ENCODE results near the gene FRMPD1. TPM values are rescaled to one million over a fixed set of nuclear protein-coding genes. Genes with fewer than 3 reads are reported as not detected.

Gene FRMPD1
- total RNA-seq, 1 experiment from 2014 or later = not detected

DNA sequence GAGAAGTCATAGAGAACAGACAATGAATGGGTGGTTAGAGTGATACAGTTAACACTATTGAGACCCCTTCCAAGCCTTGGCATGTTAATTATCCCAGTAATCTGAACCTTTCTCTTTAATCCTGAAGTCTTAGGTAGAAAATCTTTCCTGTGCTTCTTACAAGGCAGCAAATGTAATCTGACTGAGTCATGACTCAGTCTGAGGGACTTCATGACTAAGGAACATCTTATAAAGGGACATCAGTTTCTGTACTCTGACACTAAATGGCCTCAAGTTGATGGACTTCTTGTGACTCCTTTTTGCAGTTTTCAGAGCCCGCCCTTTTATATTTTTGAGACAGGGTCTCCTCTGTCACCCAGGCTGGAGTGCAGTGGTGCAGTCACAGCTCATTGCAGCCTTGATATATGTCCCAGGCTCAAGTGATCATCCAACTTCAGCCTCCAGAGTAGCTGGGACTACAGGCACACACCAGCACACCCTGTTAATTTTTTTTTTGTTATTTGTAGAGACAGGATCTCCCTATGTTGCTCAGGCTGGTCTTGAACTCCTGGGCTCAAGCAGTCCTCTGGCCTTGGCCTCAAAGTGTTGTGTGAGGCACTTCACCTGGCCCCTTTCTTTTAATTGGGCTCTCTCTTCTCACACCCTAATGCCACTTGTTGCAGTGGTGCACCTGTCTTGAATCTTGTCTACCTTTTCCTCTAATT is 124.6 kb downstream of the FRMPD1 start:
- CTCF ChIA-PET = no interaction called here
- no TSS peak for BruUV-seq (replicated peaks)
- no peaks in the 10 kb centered on the region for H3K27me3 Mint-ChIP-seq (ENCODE audit: unreplicated experiment)
- intact Hi-C loops (cut with micrococcal nuclease; ENCODE audit: unreplicated experiment) = no loop called here
- H3K4me1 Mint-ChIP-seq (ENCODE audit: low read depth, unreplicated experiment) = no peaks in the 10 kb centered on the region
- no peaks in the 10 kb centered on the region for H3K9me3 Mint-ChIP-seq (ENCODE audit: low read depth, unreplicated experiment)
- TF ChIP-seq, protein P1, sequence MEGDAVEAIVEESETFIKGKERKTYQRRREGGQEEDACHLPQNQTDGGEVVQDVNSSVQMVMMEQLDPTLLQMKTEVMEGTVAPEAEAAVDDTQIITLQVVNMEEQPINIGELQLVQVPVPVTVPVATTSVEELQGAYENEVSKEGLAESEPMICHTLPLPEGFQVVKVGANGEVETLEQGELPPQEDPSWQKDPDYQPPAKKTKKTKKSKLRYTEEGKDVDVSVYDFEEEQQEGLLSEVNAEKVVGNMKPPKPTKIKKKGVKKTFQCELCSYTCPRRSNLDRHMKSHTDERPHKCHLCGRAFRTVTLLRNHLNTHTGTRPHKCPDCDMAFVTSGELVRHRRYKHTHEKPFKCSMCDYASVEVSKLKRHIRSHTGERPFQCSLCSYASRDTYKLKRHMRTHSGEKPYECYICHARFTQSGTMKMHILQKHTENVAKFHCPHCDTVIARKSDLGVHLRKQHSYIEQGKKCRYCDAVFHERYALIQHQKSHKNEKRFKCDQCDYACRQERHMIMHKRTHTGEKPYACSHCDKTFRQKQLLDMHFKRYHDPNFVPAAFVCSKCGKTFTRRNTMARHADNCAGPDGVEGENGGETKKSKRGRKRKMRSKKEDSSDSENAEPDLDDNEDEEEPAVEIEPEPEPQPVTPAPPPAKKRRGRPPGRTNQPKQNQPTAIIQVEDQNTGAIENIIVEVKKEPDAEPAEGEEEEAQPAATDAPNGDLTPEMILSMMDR (IDR thresholded peaks at IDR 0.05; ENCODE audit: unreplicated experiment) = no peak
- DNase-seq = no peak
- H3K36me3 Mint-ChIP-seq (ENCODE audit: insufficient read depth, unreplicated experiment) = peaks cover 5% of the 10 kb centered on the region
- H3K4me3 Mint-ChIP-seq (ENCODE audit: low read depth, unreplicated experiment) = no peak overlapping the region
- no peak overlapping the region for H3K27ac Mint-ChIP-seq (ENCODE audit: unreplicated experiment)

DNA sequence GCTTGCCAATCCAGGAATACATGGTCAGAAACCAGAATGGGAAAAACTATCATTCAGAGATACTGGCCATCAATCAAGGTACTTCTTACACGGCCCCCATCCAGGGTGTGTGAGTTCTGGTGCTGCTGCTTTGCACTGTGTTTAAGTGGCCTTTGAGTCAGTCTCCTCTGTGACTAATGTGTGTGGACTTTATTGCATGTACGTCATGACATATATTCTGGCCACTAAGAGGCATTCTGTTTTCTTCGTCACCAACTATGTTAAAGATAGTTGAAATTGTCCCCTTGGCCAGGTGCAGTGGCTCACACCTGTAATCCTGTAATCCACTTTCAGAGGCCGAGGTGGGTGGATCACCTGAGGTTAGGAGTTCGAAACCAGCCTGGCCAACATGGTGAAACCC is 125.6 kb downstream of the FRMPD1 start:
- Mint-ChIP-seq H3K4me1 (ENCODE audit: low read depth, unreplicated experiment) (no peaks in the 10 kb centered on the region), H3K27me3 (ENCODE audit: unreplicated experiment) (no peaks in the 10 kb centered on the region), H3K36me3 (ENCODE audit: insufficient read depth, unreplicated experiment) (peaks cover 5% of the 10 kb centered on the region), H3K27ac (ENCODE audit: unreplicated experiment) (no peak overlapping the region), H3K4me3 (ENCODE audit: low read depth, unreplicated experiment) (no peak overlapping the region), H3K9me3 (ENCODE audit: low read depth, unreplicated experiment) (no peaks in the 10 kb centered on the region)
- DNase-seq = no peak
- intact Hi-C loops (cut with micrococcal nuclease; ENCODE audit: unreplicated experiment) = no loop called here
- BruUV-seq (replicated peaks) = no TSS peak
- CTCF ChIA-PET = no interaction called here
- TF ChIP-seq, protein P1 (IDR thresholded peaks at IDR 0.05; ENCODE audit: unreplicated experiment) = no peak

DNA sequence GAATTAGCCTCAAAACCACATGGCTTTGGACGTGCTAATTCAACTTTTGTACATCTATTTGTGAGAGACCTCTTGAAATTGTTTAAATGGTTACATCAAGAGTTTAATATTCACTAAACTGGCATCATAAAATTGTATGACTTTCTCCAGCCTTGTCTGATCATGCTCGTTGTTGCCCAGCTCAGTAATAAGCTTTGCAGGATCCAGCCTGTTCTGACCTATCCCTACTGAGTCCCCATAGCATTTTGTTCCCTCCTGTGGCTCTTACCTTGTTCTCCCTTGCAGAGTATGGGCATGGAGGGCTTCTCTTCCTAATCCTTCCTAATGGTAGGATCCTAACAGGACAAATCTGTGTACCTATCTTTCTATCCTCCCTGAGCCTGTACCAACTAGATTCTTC is 127.8 kb downstream of the FRMPD1 start:
- H3K27ac Mint-ChIP-seq (ENCODE audit: unreplicated experiment) = no peak overlapping the region
- no peaks in the 10 kb centered on the region for H3K9me3 Mint-ChIP-seq (ENCODE audit: low read depth, unreplicated experiment)
- CTCF ChIA-PET = no interaction called here
- no peak for DNase-seq
- peaks cover 7% of the 10 kb centered on the region for H3K36me3 Mint-ChIP-seq (ENCODE audit: insufficient read depth, unreplicated experiment)
- no peak overlapping the region for H3K4me3 Mint-ChIP-seq (ENCODE audit: low read depth, unreplicated experiment)
- TF ChIP-seq, protein P1 (IDR thresholded peaks at IDR 0.05; ENCODE audit: unreplicated experiment) = no peak
- intact Hi-C loops (cut with micrococcal nuclease; ENCODE audit: unreplicated experiment) = no loop called here
- peaks cover 8% of the 10 kb centered on the region for H3K4me1 Mint-ChIP-seq (ENCODE audit: low read depth, unreplicated experiment)
- H3K27me3 Mint-ChIP-seq (ENCODE audit: unreplicated experiment) = no peaks in the 10 kb centered on the region
- no TSS peak for BruUV-seq (replicated peaks)

DNA sequence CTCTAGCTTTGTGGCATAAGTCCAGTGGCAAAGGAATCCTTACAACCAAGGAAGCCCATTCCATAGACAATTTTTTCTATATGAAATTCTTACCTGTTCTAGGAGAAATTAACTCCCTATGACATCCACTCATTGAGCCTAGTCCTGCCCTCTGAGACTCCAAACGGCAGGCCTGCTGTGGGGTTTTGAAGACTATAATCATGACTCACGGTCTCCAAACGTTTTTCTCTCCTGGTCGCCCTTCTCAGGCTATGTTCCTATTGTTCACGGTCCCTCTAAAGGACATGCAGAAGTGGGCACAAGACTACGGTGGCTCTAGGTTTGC is 133.5 kb downstream of the FRMPD1 start:
- intact Hi-C loops (cut with micrococcal nuclease; ENCODE audit: unreplicated experiment) = no loop called here
- H3K4me3 Mint-ChIP-seq (ENCODE audit: low read depth, unreplicated experiment) = peak overlapping the region; percentile 88
- no TSS peak for BruUV-seq (replicated peaks)
- H3K9me3 Mint-ChIP-seq (ENCODE audit: low read depth, unreplicated experiment) = no peaks in the 10 kb centered on the region
- H3K36me3 Mint-ChIP-seq (ENCODE audit: insufficient read depth, unreplicated experiment) = peaks cover 20% of the 10 kb centered on the region
- TF ChIP-seq, protein P1 (IDR thresholded peaks at IDR 0.05; ENCODE audit: unreplicated experiment) = no peak
- peaks cover 8% of the 10 kb centered on the region for H3K4me1 Mint-ChIP-seq (ENCODE audit: low read depth, unreplicated experiment)
- CTCF ChIA-PET = no interaction called here
- H3K27me3 Mint-ChIP-seq (ENCODE audit: unreplicated experiment) = no peaks in the 10 kb centered on the region
- DNase-seq = no peak
- H3K27ac Mint-ChIP-seq (ENCODE audit: unreplicated experiment) = peak overlapping the region; percentile 83

Data from Calu3 (cell line).